Common myeloid progenitor, CD34-positive (primary cell): ENCODE data around the gene ITPK1.

ENCODE experiments used
- CTCF ChIA-PET: fragments of 350-600 bp; sonication (Branson Sonifier 250); formaldehyde crosslinking; loops from one replicate; lab custom pipeline; 2021; ENCODE audit warnings: antibody characterized with exemption; lab: Charles Lee
- POLR2A ChIA-PET: fragments of 350-600 bp; sonication (Branson Sonifier 250); formaldehyde crosslinking; loops from one replicate; lab custom pipeline; 2021; ENCODE audit warnings: antibody characterized with exemption; lab: Charles Lee
- DNase-seq, 3 donors: peaks; one replicate each; pipeline versions ENCODE4 v3.0.0 to v3.0.0-alpha.2; 2013
- H3K27ac ChIP-seq, 2 experiments: 1 replicate in 1 of 2; 2 replicates in 1 of 2; pipeline ENCODE4 v1.7.0; 2013; ENCODE audit warnings: inconsistent platforms in 2 of 2, low read length in 2 of 2, mild to moderate bottlenecking in 2 of 2, low read depth in 1 of 2, moderate library complexity in 1 of 2; ENCODE audit not compliant: severe bottlenecking in 2 of 2, insufficient read depth in 1 of 2, poor library complexity in 1 of 2
- H3K27me3 ChIP-seq, 5 experiments: replicated peaks in 2 of 5; 1 replicate in 3 of 5; 2 replicates in 2 of 5; pipeline versions ENCODE4 v1.6.1 to v1.7.0; 2013; ENCODE audit warnings: low read length in 4 of 5, mild to moderate bottlenecking in 2 of 5, moderate library complexity in 2 of 5, inconsistent platforms in 1 of 5; ENCODE audit not compliant: insufficient read depth in 5 of 5, control insufficient read depth in 4 of 5
- H3K36me3 ChIP-seq, 4 experiments: 1 replicate in 2 of 4; 2 replicates in 2 of 4; pipeline versions ENCODE4 v1.6.1 to v1.7.0; 2013; ENCODE audit warnings: low read length in 3 of 4, control low read depth in 1 of 4, mild to moderate bottlenecking in 1 of 4; ENCODE audit not compliant: control insufficient read depth in 4 of 4, insufficient read depth in 4 of 4
- H3K4me1 ChIP-seq, 4 experiments: 1 replicate in 3 of 4; 2 replicates in 1 of 4; pipeline versions ENCODE4 v1.6.1 to v1.7.1; 2013; ENCODE audit warnings: low read length in 3 of 4, mild to moderate bottlenecking in 3 of 4, control low read depth in 1 of 4, inconsistent platforms in 1 of 4, moderate library complexity in 1 of 4; ENCODE audit not compliant: control insufficient read depth in 4 of 4, insufficient read depth in 4 of 4; ENCODE audit errors: control extremely low read depth in 1 of 4
- H3K4me3 ChIP-seq, 7 experiments: 1 replicate in 4 of 7; 2 replicates in 3 of 7; pipeline versions ENCODE4 v1.5.1 to v1.7.0; 2013; ENCODE audit warnings: mild to moderate bottlenecking in 7 of 7, low read length in 6 of 7, moderate library complexity in 6 of 7, inconsistent platforms in 2 of 7, low read depth in 2 of 7, control low read depth in 1 of 7; ENCODE audit not compliant: insufficient read depth in 4 of 7, control insufficient read depth in 1 of 7; ENCODE audit errors: extremely low read depth in 1 of 7
- H3K9me3 ChIP-seq, 5 experiments: 1 replicate in 4 of 5; 2 replicates in 1 of 5; pipeline versions ENCODE4 v1.6.1 to v1.7.1; 2013; ENCODE audit warnings: low read length in 4 of 5, mild to moderate bottlenecking in 2 of 5, inconsistent platforms in 1 of 5, low read depth in 1 of 5, moderate library complexity in 1 of 5; ENCODE audit not compliant: control insufficient read depth in 4 of 5, insufficient read depth in 2 of 5; ENCODE audit errors: control extremely low read depth in 1 of 5
- WGBS: methylation state at CpG from one replicate; pipeline ENCODE4 v1.1.5; 2013; ENCODE audit not compliant: insufficient coverage; 5-methylcytosine and 5-hydroxymethylcytosine counted together

The ITPK1 gene

GRCh38 chr14:92925446-92925845, 190.3 kb downstream of the ITPK1 start:
- 77% methylated on average over 5 of the region's 6 CpGs for WGBS

GRCh38 chr14:92924247-92924646, 191.5 kb downstream of the ITPK1 start:
- no peak for DNase-seq
- Histone ChIP-seq H3K9me3 (no peaks in the 10 kb centered on the region), H3K27me3 (peaks cover 2 to 54% (median 15%) of the 10 kb centered on the region in 5 experiments), H3K27ac (no peak overlapping the region), H3K4me1 (peaks cover 0 to 7% (median 5%) of the 10 kb centered on the region in 4 experiments), H3K4me3 (no peak overlapping the region), H3K36me3 (no peaks in the 10 kb centered on the region)
- POLR2A ChIA-PET: no interaction called here
- WGBS: 70% methylated on average over 5 of the region's 5 CpGs
- CTCF ChIA-PET: interaction anchor here (1.2 kb wide), 1 partner anchor 11 kb away, joined by 3 read pairs; no protein-coding TSS in a partner anchor

More at GRCh38 chr14:92925446-92925845, 190.3 kb downstream of the ITPK1 start:
- ChIA-PET CTCF (interaction anchor here (0.7 to 1.2 kb wide), 2 partner anchors 10 to 12 kb away, joined by 3 read pairs; no protein-coding TSS in a partner anchor), POLR2A (interaction anchor here (0.6 kb wide), 1 partner anchor 252 kb away, joined by 3 read pairs; no protein-coding TSS in a partner anchor)
- Histone ChIP-seq H3K9me3 (no peaks in the 10 kb centered on the region), H3K27me3 (peaks cover 2 to 54% (median 13%) of the 10 kb centered on the region in 5 experiments), H3K27ac (no peak overlapping the region), H3K4me1 (peaks cover 0 to 7% (median 5%) of the 10 kb centered on the region in 4 experiments), H3K4me3 (no peak overlapping the region), H3K36me3 (no peaks in the 10 kb centered on the region)
- DNase-seq: no peak

GRCh38 chr14:92923744-92924103, 192.0 kb downstream of the ITPK1 start:
- no peak overlapping the region for H3K27ac ChIP-seq
- POLR2A ChIA-PET: no interaction called here
- H3K9me3 ChIP-seq: no peaks in the 10 kb centered on the region
- H3K4me3 ChIP-seq: no peak overlapping the region
- 21% methylated on average over 2 of the region's 8 CpGs for WGBS
- peaks cover 0 to 7% (median 5%) of the 10 kb centered on the region in 4 experiments for H3K4me1 ChIP-seq
- DNase-seq: no peak
- no peaks in the 10 kb centered on the region for H3K36me3 ChIP-seq
- CTCF ChIA-PET: no interaction called here
- H3K27me3 ChIP-seq: peaks cover 2 to 54% (median 15%) of the 10 kb centered on the region in 5 experiments

GRCh38 chr14:92922883-92923743, 192.6 kb downstream of the ITPK1 start, which contains the start of gene CHGA:
CHGA (plus strand) TSS chr14:92923150; CDS start chr14:92923360, 210 bp downstream.
- Histone ChIP-seq H3K27ac (no peak within 1 kb of the TSS), H3K27me3 (peaks cover 2 to 54% (median 19%) of the 10 kb centered on the region in 5 experiments), H3K9me3 (no peaks in the 10 kb centered on the region), H3K36me3 (no peaks in the 10 kb centered on the region), H3K4me1 (peaks cover 0 to 7% (median 5%) of the 10 kb centered on the region in 4 experiments), H3K4me3 (peak within 1 kb of the TSS in 1 of 7 experiments; percentile 39)
- ChIA-PET CTCF (no interaction called here), POLR2A (no interaction called here)
- DNase-seq: peak; percentile 43 to 83 (median 82)
- WGBS: 5% methylated on average over 58 of the region's 86 CpGs

GRCh38 chr14:92922155-92922735, 193.5 kb downstream of the ITPK1 start:
- Histone ChIP-seq H3K4me3 (no peak overlapping the region), H3K27ac (no peak overlapping the region), H3K9me3 (no peaks in the 10 kb centered on the region), H3K36me3 (no peaks in the 10 kb centered on the region), H3K4me1 (peaks cover 0 to 7% (median 5%) of the 10 kb centered on the region in 4 experiments), H3K27me3 (peaks cover 2 to 54% (median 19%) of the 10 kb centered on the region in 5 experiments)
- ChIA-PET CTCF (no interaction called here), POLR2A (no interaction called here)
- DNase-seq: no peak
- 62% methylated on average over 2 of the region's 4 CpGs for WGBS

GRCh38 chr14:92920001-92920400, 195.7 kb downstream of the ITPK1 start:
- no peak overlapping the region for H3K4me3 ChIP-seq
- DNase-seq: no peak
- WGBS: 96% methylated on average over 14 of the region's 15 CpGs
- H3K27me3 ChIP-seq: peaks cover 2 to 42% (median 11%) of the 10 kb centered on the region in 5 experiments
- H3K4me1 ChIP-seq: peaks cover 0 to 7% (median 5%) of the 10 kb centered on the region in 4 experiments
- H3K27ac ChIP-seq: no peak overlapping the region
- H3K36me3 ChIP-seq: no peaks in the 10 kb centered on the region
- H3K9me3 ChIP-seq: no peaks in the 10 kb centered on the region
- ChIA-PET CTCF (no interaction called here), POLR2A (no interaction called here)
